HK-2 (cell line): ENCODE data around the gene SRD5A1.
A peak's percentile ranks its signal among the peaks of the same experiment; 100 is the strongest.
"Not testable (repeated sequence)": the region's sequence is repeated elsewhere in the genome, so short reads cannot be mapped to it uniquely, and the experiment has no call there.

Experiments
- DNase-seq: peaks from one replicate; pipeline ENCODE4 v3.0.0-alpha.2; 2018; ENCODE audit not compliant: unreplicated experiment

The SRD5A1 gene

DNA sequence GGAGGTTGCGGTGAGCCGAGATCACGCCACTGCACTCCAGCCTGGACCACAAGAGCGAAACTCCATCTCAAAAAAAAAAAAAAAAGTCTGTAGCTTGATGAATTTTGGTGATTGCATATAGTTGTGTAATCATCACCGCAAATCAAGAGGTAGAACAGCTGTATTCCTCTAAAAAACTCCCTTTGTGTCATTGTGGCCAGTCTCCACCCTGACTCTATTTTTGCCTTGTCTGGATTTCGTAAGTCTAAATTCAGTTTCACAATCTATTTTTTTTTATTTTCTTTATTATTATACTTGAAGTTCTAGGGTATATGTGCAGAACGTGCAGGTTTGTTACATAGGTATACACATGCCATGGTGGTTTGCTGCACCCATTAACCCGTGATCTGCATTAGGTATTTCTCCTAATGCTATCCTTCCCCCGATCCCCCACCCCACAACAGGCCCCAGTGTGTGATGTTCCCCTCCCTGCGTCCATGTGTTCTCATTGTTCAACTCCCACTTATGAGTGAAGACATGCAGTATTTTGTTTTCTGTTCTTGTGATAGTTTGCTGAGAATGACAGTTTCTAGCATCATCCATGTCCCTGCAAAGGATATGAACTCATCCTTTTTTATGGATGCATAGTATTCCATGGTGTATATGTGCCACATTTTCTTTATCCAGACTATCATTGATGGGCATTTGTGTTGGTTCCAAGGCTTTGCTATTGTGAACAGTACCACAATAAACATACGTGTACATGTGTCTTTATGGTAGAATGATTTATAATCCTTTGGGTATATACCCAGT, 12.5 kb downstream of the SRD5A1 start:
- not testable (repeated sequence) for DNase-seq

DNA sequence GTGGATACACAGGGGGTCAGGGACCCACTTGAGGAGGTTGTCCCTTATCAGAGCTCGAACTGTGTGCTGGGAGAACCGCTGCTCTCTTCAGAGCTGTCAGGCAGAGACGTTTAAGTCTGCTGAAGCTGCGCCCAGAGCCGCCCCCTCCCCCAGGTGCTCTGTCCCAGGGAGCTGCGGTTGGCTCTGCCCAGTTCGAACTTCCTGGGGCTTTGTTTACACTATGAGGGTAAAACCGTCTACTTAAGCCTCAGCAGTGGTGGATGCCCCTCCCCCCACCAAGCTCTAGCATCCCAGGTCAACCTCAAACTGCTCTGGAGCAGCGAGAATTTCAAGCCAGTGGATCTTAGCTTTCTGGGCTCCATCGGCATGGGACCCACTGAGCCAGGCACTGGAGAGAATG, 15.9 kb downstream of the SRD5A1 start:
- no peak for DNase-seq

GRCh38 chr5:6649681-6650080, 16.4 kb downstream of the SRD5A1 start:
- DNase-seq = no peak

GRCh38 chr5:6652025-6652424, 18.8 kb downstream of the SRD5A1 start:
- DNase-seq = no peak

GRCh38 chr5:6655432-6655831, 22.2 kb downstream of the SRD5A1 start:
- no peak for DNase-seq

DNA sequence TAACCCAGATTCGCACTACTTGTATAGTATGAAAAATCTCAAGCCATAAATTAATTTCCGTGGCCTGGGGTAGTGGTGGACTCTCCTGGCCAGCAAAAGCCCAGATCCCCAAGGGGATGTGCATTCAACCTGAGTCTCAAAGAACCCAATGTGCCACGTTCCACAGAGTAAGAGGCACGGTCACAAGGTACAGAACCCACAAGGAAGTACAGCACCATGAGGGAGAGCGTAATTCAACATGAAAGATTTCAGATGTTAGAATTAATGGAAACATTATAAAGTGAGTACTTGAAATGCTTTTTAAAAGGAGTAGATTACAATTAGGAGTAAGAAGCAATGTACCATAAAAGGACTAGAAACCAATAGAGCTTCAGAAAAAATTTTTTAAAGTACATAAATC, 23.4 kb downstream of the SRD5A1 start:
- no peak for DNase-seq

GRCh38 chr5:6659941-6660684, 26.9 kb downstream of the SRD5A1 start:
- peak; percentile 26 for DNase-seq

- no peak for DNase-seq
These were observed 27.4 kb downstream of the SRD5A1 start for GRCh38 chr5:6660688-6661087.

DNA sequence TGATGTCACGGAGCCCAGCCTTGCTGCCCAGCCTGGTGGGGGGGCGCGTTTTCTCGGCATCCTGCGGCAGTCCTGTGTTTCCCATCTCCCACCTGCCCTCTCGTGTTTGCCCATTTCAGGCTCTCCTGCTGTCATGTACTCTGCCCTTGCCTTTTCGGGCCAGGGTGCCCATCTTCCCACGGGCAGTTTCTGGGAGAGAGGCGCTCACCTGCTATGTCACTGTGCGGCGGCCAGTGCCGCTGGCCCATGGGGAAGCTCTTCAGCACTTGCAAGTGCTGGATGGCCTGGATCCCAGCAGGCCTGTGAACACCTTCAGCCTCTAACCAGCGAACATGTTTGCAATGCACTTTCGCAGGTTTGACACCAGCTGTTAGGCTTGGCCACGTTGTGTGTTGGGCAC, 33.5 kb downstream of the SRD5A1 start:
- no peak for DNase-seq

- no peak for DNase-seq
These were observed 34.4 kb downstream of the SRD5A1 start for GRCh38 chr5:6667648-6668047.

DNA sequence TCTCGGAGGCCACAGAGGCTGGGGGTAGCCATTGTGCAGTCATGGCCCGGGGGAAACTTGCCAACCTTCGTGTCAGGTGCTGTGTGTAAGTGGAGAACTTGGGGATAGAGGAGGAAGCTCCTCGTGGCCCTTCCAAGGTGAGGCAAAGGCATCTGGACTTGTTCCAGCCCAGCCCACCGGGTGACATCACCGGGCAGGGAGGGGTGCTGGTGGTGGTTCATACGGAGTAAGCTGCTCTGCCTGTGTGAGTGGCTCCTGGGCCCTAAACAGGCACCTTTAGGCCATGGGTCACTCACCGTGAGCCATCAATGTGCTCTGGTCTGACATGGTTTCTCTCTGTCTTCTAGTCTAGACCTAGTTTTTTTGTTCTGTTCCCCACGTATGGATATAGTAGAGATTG, 35.5 kb downstream of the SRD5A1 start:
- DNase-seq = not testable (repeated sequence)

DNA sequence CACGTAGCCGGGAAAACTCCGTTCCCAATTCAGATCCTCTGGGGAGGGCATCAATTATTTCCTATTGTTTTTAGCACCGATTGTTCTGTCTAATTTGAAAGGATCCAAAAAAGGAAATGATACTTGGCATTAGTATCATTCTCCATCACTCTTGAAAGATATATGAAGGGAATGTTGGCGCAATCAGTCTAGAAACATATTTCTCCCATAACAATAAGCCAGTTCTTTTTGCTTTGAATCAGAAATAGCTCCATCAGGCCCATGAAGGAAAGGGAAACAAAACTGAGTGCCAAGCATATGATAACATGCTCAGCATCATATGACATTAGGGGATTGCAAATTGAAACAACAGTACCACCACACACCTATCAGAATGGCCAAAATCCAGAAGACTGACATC, 39.8 kb downstream of the SRD5A1 start:
- no peak for DNase-seq

GRCh38 chr5:6673963-6674362, 40.7 kb downstream of the SRD5A1 start:
- DNase-seq = no peak

DNA sequence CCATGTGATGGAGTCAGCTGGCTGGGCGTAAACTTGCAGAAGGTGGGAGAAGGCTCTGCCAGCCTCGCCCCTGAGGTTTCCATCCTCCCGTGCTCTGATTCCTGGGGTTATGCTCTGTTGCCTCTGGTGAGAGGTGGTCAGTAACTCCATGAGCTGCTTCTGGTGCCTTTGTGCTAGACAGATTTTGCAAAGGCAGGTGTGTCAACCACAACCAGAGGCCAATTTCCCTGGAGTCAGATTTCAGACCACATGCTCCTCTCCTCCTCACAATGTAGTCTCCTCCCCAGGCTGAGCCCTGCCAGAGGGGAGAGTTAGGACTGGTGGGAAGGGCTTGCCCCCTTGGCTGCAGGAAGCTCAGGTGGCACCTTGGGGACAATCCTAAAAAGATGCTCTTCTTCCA, 41.2 kb downstream of the SRD5A1 start:
- DNase-seq = no peak

DNA sequence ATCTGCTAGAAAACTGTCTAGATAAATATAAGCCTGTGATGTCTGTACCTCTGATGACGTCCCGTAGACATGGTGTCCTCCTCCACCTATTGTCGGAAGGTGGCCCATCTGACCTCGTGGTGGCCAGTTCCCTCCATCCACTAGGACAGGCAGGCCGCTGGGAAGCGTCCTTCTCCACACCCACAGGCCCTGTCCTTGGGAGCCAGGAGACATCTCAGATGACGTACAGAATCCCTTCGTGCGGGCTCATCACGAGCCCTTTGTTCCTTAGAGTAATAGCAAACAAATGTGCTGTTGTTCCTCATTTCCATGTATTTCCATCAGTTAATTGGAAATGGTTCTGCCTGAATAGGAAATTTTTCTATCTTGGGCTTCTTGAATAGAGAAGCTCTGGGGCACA, 41.6 kb downstream of the SRD5A1 start:
- no peak for DNase-seq

DNA sequence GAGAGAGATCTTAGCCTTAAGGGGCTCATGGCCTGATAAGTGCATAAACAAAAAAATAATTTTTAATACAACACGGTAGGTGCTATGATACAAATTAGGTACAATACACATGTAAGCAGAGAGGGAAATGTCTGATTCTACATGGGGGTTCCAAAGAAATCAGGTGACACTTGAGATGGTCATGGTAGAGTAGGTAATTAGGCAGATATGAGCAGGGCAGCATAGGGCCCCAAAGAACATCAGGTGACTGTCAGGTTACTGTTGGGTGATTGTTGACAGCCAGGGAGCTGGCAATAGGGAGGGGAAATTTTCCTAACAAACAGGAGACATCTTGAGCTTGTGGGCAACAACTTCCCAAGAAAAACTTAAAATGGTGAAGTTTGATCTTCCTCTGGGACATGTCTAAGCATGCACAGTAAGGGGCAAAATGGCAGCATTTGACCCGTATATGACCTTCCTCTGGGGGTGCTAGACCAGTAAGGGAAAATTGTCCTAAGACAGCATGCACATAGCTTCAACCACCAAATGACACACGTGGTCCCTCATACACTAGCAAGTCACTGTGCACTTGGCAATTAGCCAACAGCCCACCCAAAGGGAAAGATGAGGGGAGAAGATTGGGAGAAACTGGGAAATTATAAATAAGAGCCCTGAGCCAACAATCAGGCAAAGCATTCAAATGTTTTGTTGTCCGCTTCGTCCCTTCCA, 42.7 kb downstream of the SRD5A1 start:
- no peak for DNase-seq

DNA sequence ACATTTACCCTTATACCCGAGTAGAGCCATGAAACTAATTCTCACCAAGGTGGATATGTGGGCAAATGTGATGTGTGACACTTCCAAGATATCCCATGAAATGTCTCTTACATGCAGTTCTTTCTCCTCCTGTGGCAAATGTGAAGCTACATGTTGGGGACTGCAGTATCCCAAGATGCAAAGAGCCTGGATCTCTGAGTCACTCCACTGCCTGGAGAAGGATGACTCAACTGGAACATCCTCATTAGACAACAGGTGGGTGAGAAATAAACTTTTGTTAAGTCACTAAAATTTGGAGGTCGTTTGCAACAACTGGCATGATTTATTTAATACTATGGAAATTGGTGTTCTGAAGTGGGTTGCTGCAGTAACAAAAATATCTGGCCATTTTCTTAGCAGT, 43.5 kb downstream of the SRD5A1 start:
- DNase-seq = no peak

DNA sequence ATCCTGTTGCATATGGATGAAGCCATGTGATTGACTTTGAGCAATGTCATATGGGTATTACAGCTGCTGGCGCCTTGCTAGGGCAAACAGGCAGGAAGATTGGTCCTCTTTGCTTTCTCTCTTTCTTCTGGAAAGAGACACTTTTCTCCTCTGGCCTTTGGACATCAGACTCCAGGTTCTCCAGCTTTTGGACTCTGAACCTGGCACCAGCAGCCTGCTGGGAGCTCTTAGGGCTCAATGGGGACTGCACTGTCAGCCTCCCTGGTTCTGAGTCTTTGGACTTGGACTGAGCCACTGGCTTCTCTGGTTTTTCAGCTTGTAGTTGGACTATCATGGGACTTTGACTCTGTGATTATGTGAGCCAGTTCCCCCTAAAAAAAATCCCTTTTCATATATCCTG, 45.1 kb downstream of the SRD5A1 start:
- DNase-seq = no peak

- DNase-seq = no peak
These were observed 47.7 kb downstream of the SRD5A1 start for GRCh38 chr5:6680922-6681321.

- no peak for DNase-seq
These were observed 48.4 kb downstream of the SRD5A1 start for GRCh38 chr5:6681682-6682081.

GRCh38 chr5:6682239-6682638, 49.0 kb downstream of the SRD5A1 start:
- no peak for DNase-seq

DNA sequence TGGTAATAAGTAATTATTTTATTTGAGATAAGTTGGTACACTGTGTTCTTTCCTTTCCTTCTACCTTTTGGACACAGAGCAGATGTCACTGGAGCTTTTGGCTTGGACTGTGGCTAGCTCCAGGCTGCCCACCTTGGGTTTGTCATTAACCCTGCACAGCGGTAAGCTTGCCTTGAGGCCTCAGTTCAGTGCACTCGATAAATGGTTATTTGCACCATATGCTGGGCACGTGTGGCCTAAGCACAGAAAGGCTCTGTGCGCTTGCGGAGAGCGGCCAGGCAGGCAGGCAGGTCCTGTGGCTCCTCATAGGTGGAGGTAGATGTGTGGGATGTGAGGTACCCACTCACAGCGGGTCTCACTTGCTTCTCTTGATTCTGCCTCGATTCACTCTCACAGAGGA, 50.0 kb downstream of the SRD5A1 start:
- no peak for DNase-seq

- DNase-seq = no peak
These were observed 50.8 kb downstream of the SRD5A1 start for GRCh38 chr5:6684075-6684474.
